HG03378 (cell line): Measurements from ENCODE around the gene MRGPRX3.

Experiments
- ATAC-seq: cut with Tn5 transposase; IDR thresholded peaks from one replicate; pipeline ENCODE4 v1.9.1; 2021; ENCODE audit warnings: mild to moderate bottlenecking, moderate library complexity; ENCODE audit not compliant: unreplicated experiment

MRGPRX3 gene

DNA sequence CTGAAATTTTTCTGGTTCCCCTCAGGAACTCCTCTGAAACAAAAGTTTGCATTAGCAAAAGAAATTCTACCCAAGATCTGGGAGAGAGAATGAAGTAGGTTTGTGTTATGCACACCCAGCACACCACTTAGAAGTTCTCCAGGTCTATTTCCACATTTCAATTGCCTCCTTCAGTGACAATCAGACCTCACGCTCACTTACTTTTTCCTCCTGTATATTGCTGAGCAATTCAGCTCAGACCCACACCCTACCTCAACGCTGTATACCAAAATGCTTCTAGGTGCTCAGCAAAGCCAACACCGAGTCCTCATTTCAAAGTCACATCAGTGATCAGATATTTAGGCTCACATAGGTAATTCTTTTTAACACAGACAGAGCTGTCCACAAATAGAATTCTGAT is 19.2 kb downstream of the MRGPRX3 start:
- ATAC-seq: no peak

DNA sequence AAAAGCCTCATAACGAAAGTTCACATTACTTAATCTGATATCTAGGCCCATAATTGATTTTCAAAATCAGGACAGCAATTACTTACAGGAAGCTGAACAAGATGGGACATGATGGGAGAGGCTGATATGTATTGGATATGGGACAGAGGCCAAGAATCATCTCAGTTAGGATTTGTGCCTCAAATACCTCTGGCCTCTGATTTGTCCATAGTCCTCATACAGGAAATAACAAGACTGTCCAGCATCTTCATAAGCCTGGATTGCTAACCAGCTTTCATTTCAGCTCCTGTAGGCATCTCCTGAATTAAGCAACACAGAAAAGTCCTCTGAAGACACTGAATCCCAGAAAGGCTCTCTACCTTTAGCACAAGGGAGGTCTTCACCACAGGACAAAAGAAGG is 36.0 kb downstream of the MRGPRX3 start:
- no peak for ATAC-seq

DNA sequence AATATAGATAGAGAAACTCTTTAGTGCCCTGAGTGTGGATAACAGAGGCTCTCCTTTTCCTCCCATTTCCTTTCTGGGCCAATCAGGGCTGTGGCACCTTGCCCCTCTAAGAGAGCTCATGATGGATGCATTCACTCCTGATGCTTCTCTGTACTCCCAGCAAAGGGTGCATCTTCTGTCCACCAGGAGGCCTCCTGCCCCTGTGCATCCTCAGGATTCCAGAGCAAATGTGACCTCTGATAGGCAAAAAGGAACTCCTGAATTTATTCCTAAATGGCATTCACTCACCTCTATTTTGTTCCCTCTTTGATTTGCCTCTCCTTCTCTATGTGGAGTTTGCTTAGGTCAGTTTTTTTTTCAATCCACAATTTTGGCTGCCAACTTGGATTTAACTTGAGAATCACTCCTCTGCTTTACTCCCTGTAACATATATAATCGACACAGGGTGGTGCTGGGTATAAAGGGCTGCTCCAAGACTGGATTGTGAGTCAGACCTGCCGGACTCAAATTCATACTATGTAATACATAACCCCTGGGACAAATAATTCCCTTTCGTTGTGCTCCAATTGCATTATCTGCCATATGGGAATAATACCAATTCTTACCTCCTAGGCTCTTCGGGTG is 39.1 kb downstream of the MRGPRX3 start:
- ATAC-seq: no peak

DNA sequence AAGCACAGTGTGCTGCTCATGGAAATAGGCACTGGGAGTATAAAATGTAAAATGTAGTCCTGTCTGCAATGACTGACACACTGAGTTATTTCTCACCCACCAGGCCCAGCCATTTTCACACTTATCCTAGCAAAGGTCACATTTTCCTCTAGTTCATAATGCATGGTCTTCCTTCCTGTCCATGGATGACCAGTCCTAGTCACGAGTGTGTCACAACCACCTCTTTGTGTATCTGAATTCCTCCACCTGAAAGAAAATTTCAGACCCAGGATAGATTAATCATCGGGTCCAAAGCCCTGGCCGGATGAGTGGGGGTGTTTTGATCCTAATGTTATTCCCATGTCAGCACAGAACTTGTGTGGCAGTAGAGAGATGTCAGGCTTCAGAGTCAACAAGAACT is 40.3 kb downstream of the MRGPRX3 start, which contains the start of gene MRGPRX4:
TSS of gene MRGPRX4 (plus strand) at position 172 of the 400 bp plus-strand sequence. CDS start 420 bp downstream, outside the sequence.
- no peak for ATAC-seq

DNA sequence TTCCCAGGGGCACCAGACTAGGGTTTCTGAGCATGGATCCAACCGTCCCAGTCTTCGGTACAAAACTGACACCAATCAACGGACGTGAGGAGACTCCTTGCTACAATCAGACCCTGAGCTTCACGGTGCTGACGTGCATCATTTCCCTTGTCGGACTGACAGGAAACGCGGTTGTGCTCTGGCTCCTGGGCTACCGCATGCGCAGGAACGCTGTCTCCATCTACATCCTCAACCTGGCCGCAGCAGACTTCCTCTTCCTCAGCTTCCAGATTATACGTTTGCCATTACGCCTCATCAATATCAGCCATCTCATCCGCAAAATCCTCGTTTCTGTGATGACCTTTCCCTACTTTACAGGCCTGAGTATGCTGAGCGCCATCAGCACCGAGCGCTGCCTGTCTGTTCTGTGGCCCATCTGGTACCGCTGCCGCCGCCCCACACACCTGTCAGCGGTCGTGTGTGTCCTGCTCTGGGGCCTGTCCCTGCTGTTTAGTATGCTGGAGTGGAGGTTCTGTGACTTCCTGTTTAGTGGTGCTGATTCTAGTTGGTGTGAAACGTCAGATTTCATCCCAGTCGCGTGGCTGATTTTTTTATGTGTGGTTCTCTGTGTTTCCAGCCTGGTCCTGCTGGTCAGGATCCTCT is 41.0 kb downstream of the MRGPRX3 start:
- ATAC-seq: no peak
